Activated naive CD4-positive, alpha-beta T cell treated with anti-CD3 and anti-CD28 coated beads, Interleukin-2, amount 50 U/mL, for 72 hours (primary cell): ENCODE data around the gene YDJC. TPM values are rescaled to one million over a fixed set of nuclear protein-coding genes. Genes with fewer than 3 reads are reported as not detected.
"Not testable (repeated sequence)": the region's sequence is repeated elsewhere in the genome, so short reads cannot be mapped to it uniquely, and the experiment has no call there.

Source experiments
- ATAC-seq, 2 donors: fragments of 150-1000 bp; cut with Tn5 transposase; 2 replicates each; pipeline ENCODE4 v1.10.0; 2021; ENCODE audit warnings: mild to moderate bottlenecking in 2 of 2, moderate library complexity in 2 of 2
- DNase-seq, 2 donors: peaks; one replicate each; pipeline ENCODE4 v3.0.0; 2021 to 2022; ENCODE audit warnings: low spot score in 2 of 2
- H3K27ac Mint-ChIP-seq, 2 donors: one replicate each; pipeline ENCODE4 v1.8.0; 2022; ENCODE audit warnings: mild to moderate bottlenecking in 2 of 2, mixed read lengths in 2 of 2
- H3K36me3 Mint-ChIP-seq, 2 donors: one replicate each; pipeline ENCODE4 v1.8.0; 2022; ENCODE audit warnings: mixed read lengths in 2 of 2
- H3K9me3 Mint-ChIP-seq, 2 donors: one replicate each; pipeline ENCODE4 v1.8.0; 2022; ENCODE audit warnings: mixed read lengths in 2 of 2
- total RNA-seq, 2 donors: library from RNA; stranded (reverse); gene quantifications; one replicate each; pipeline ENCODE4 v1.2.3, GENCODE V29; 2022

YDJC gene
- total RNA-seq, 2 donors from 2014 or later = 26.9 to 47.9 TPM

GRCh38 chr22:21580623-21581007 is 49.2 kb downstream of the YDJC start:
- Mint-ChIP-seq H3K27ac (peak overlapping the region in 1 of 2 donors; percentile 41), H3K36me3 (peaks cover 0 to 11% of the 10 kb centered on the region in 2 donors)
- DNase-seq, H3K9me3 Mint-ChIP-seq, ATAC-seq: not testable (repeated sequence)

GRCh38 chr22:21579474-21579851 is 50.4 kb downstream of the YDJC start:
- peaks cover 0 to 11% of the 10 kb centered on the region in 2 donors for H3K36me3 Mint-ChIP-seq
- H3K27ac Mint-ChIP-seq = no peak overlapping the region
- ATAC-seq = no peak
- H3K9me3 Mint-ChIP-seq = no peaks in the 10 kb centered on the region
- DNase-seq = no peak

Other genes starting within 250 kb of the YDJC start
- gene RIMBP3B, start 246.3 kb downstream of the YDJC start, total RNA-seq = under 1 TPM; 0.07 to 0.27 TPM
- 1 to 10 TPM; 6.0 to 6.8 TPM for gene HIC2, start 212.7 kb downstream of the YDJC start, total RNA-seq
- gene TMEM191C, start 162.6 kb downstream of the YDJC start, total RNA-seq = 1 to 10 TPM in 1 of 2 donors, under 1 TPM in 1; 0.93 to 3.2 TPM
- gene RIMBP3C, start 78.6 kb downstream of the YDJC start, total RNA-seq = under 1 TPM; 0.25 to 0.33 TPM
- 10 to 100 TPM; 46.1 to 62.5 TPM for gene UBE2L3, start 62.3 kb downstream of the YDJC start, total RNA-seq
- under 1 TPM in 1 of 2 donors, not detected in 1; 0.54 TPM for gene CCDC116, start 2.7 kb upstream of the YDJC start, total RNA-seq
- gene SDF2L1, start 12.3 kb upstream of the YDJC start, total RNA-seq = 10 to 100 TPM; 25.3 to 27.8 TPM
- gene PPIL2, start 36.0 kb upstream of the YDJC start, total RNA-seq = 10 to 100 TPM; 33.9 to 50.5 TPM
- gene YPEL1, start 105.8 kb upstream of the YDJC start, total RNA-seq = 1 to 10 TPM; 2.4 to 4.9 TPM
- 10 to 100 TPM; 80.3 to 92.6 TPM for gene MAPK1, start 237.6 kb upstream of the YDJC start, total RNA-seq